IPS-15b (cell line): ENCODE results near the gene ZNF511.
A peak's percentile ranks its signal among the peaks of the same experiment; 100 is the strongest.

ENCODE experiments used
- H3K27me3 ChIP-seq: one replicate; pipeline ENCODE4 v1.6.1; 2013; ENCODE audit warnings: low read length; ENCODE audit not compliant: control insufficient read depth, insufficient read depth
- H3K36me3 ChIP-seq: one replicate; pipeline ENCODE4 v1.6.1; 2013; ENCODE audit warnings: low read length; ENCODE audit not compliant: control insufficient read depth, insufficient read depth
- H3K4me1 ChIP-seq: one replicate; pipeline ENCODE4 v1.6.1; 2013; ENCODE audit warnings: mild to moderate bottlenecking, low read length; ENCODE audit not compliant: control insufficient read depth, insufficient read depth
- H3K4me3 ChIP-seq: one replicate; pipeline ENCODE4 v1.5.1; 2013; ENCODE audit warnings: low read depth, low read length
- H3K9ac ChIP-seq: one replicate; pipeline ENCODE4 v1.6.1; 2013; ENCODE audit warnings: low read depth, mild to moderate bottlenecking, low read length
- H3K9me3 ChIP-seq: one replicate; pipeline ENCODE4 v1.6.1; 2013; ENCODE audit warnings: mild to moderate bottlenecking, low read length; ENCODE audit not compliant: control insufficient read depth, insufficient read depth

ZNF511 gene

GRCh38 chr10:133335246-133336117, 26.8 kb downstream of the ZNF511 start:
- no peaks in the 10 kb centered on the region for H3K36me3 ChIP-seq
- H3K4me3 ChIP-seq = peak overlapping the region; percentile 45
- no peak overlapping the region for H3K9ac ChIP-seq
- H3K27me3 ChIP-seq = peaks cover 83% of the 10 kb centered on the region
- H3K4me1 ChIP-seq = no peaks in the 10 kb centered on the region
- H3K9me3 ChIP-seq = no peaks in the 10 kb centered on the region

GRCh38 chr10:133336118-133336576, 27.4 kb downstream of the ZNF511 start:
- no peak overlapping the region for H3K9ac ChIP-seq
- no peaks in the 10 kb centered on the region for H3K4me1 ChIP-seq
- no peaks in the 10 kb centered on the region for H3K36me3 ChIP-seq
- peaks cover 78% of the 10 kb centered on the region for H3K27me3 ChIP-seq
- H3K4me3 ChIP-seq = peak overlapping the region; percentile 18
- H3K9me3 ChIP-seq = no peaks in the 10 kb centered on the region

- peak within 1 kb of the TSS; percentile 18 for H3K4me3 ChIP-seq
- H3K4me1 ChIP-seq = no peaks in the 10 kb centered on the region
- no peaks in the 10 kb centered on the region for H3K36me3 ChIP-seq
- H3K9ac ChIP-seq = no peak within 1 kb of the TSS
- H3K9me3 ChIP-seq = no peaks in the 10 kb centered on the region
- H3K27me3 ChIP-seq = peaks cover 74% of the 10 kb centered on the region
These were observed 28.1 kb downstream of the ZNF511 start, which contains the start of gene CALY for GRCh38 chr10:133336577-133337369. TSS of gene CALY (minus strand) at chr10:133336896. CDS start at chr10:133328989, 7,907 bp downstream.

GRCh38 chr10:133337370-133337725, 28.6 kb downstream of the ZNF511 start:
- H3K9me3 ChIP-seq = no peaks in the 10 kb centered on the region
- H3K4me1 ChIP-seq = no peaks in the 10 kb centered on the region
- no peak overlapping the region for H3K9ac ChIP-seq
- peaks cover 68% of the 10 kb centered on the region for H3K27me3 ChIP-seq
- H3K36me3 ChIP-seq = no peaks in the 10 kb centered on the region
- H3K4me3 ChIP-seq = no peak overlapping the region

- Histone ChIP-seq H3K4me1 (no peaks in the 10 kb centered on the region), H3K36me3 (no peaks in the 10 kb centered on the region), H3K4me3 (no peak overlapping the region), H3K9me3 (no peaks in the 10 kb centered on the region), H3K9ac (no peak overlapping the region), H3K27me3 (peaks cover 60% of the 10 kb centered on the region)
These were observed 29.7 kb downstream of the ZNF511 start for GRCh38 chr10:133338080-133339071.

GRCh38 chr10:133339708-133340380, 31.1 kb downstream of the ZNF511 start:
- Histone ChIP-seq H3K9me3 (no peaks in the 10 kb centered on the region), H3K4me1 (no peaks in the 10 kb centered on the region), H3K36me3 (no peaks in the 10 kb centered on the region), H3K27me3 (peaks cover 47% of the 10 kb centered on the region), H3K4me3 (no peak overlapping the region), H3K9ac (no peak overlapping the region)

GRCh38 chr10:133341983-133342382, 33.3 kb downstream of the ZNF511 start:
- no peaks in the 10 kb centered on the region for H3K36me3 ChIP-seq
- no peak overlapping the region for H3K4me3 ChIP-seq
- H3K27me3 ChIP-seq = peaks cover 28% of the 10 kb centered on the region
- no peaks in the 10 kb centered on the region for H3K9me3 ChIP-seq
- no peak overlapping the region for H3K9ac ChIP-seq
- H3K4me1 ChIP-seq = no peaks in the 10 kb centered on the region

GRCh38 chr10:133342942-133343341, 34.2 kb downstream of the ZNF511 start:
- Histone ChIP-seq H3K9me3 (no peaks in the 10 kb centered on the region), H3K4me1 (no peaks in the 10 kb centered on the region), H3K27me3 (peaks cover 19% of the 10 kb centered on the region), H3K9ac (no peak overlapping the region), H3K36me3 (no peaks in the 10 kb centered on the region), H3K4me3 (no peak overlapping the region)

- no peaks in the 10 kb centered on the region for H3K4me1 ChIP-seq
- peaks cover 13% of the 10 kb centered on the region for H3K27me3 ChIP-seq
- no peaks in the 10 kb centered on the region for H3K36me3 ChIP-seq
- no peak overlapping the region for H3K9ac ChIP-seq
- no peaks in the 10 kb centered on the region for H3K9me3 ChIP-seq
- H3K4me3 ChIP-seq = no peak overlapping the region
These were observed 34.8 kb downstream of the ZNF511 start for GRCh38 chr10:133343558-133343957.

- H3K9me3 ChIP-seq = no peaks in the 10 kb centered on the region
- H3K27me3 ChIP-seq = peaks cover 8% of the 10 kb centered on the region
These were observed 35.5 kb downstream of the ZNF511 start for GRCh38 chr10:133344236-133344635.

More at GRCh38 chr10:133344236-133344635, 35.5 kb downstream of the ZNF511 start:
- no peak overlapping the region for H3K4me3 ChIP-seq
- no peaks in the 10 kb centered on the region for H3K4me1 ChIP-seq
- H3K36me3 ChIP-seq = no peaks in the 10 kb centered on the region
- no peak overlapping the region for H3K9ac ChIP-seq
